Heart left ventricle (tissue), 16 donors: Measurements from ENCODE around the gene CD48. TPM values are rescaled to one million over a fixed set of nuclear protein-coding genes. Genes with fewer than 3 reads are reported as not detected.
"Not testable (repeated sequence)": the region's sequence is repeated elsewhere in the genome, so short reads cannot be mapped to it uniquely, and the experiment has no call there.

Source experiments
- ATAC-seq, 4 donors: fragments of 200-7000 bp; cut with Tn5 transposase; one replicate each; pipeline ENCODE4 v1.9.1; 2020 to 2022; ENCODE audit warnings: moderate library complexity in 4 of 4, mild to moderate bottlenecking in 3 of 4, moderate number of reproducible peaks in 1 of 4
- DNase-seq, 5 donors: peaks; one replicate each; pipeline ENCODE4 v3.0.0-alpha.2; 2020
- H3K27ac ChIP-seq, 12 donors: fragments of 200-600 bp; sonication (generic) in 4 of 12; one replicate each; pipeline versions ENCODE4 v1.5.0 to v1.8.0; 2016 to 2022; ENCODE audit warnings: mild to moderate bottlenecking in 2 of 12
- H3K27me3 ChIP-seq, 9 donors: fragments of 200-600 bp; sonication (generic) in 2 of 9; one replicate each; pipeline versions ENCODE4 v1.5.1 to v1.8.0; 2016 to 2022; ENCODE audit warnings: mild to moderate bottlenecking in 3 of 9
- H3K36me3 ChIP-seq, 9 donors: fragments of 200-600 bp; sonication (generic) in 2 of 9; one replicate each; pipeline versions ENCODE4 v1.5.0 to v1.8.0; 2018 to 2022; ENCODE audit warnings: mild to moderate bottlenecking in 2 of 9
- H3K4me1 ChIP-seq, 12 donors: fragments of 200-600 bp; sonication (generic) in 4 of 12; one replicate each; pipeline versions ENCODE4 v1.5.0 to v1.8.0; 2016 to 2022; ENCODE audit warnings: mild to moderate bottlenecking in 3 of 12
- H3K4me3 ChIP-seq, 12 donors: fragments of 200-600 bp; sonication (generic) in 4 of 12; one replicate each; pipeline versions ENCODE4 v1.5.0 to v1.8.0; 2017 to 2022; ENCODE audit warnings: mild to moderate bottlenecking in 9 of 12, moderate library complexity in 4 of 12
- H3K9me3 ChIP-seq, 12 donors: fragments of 200-600 bp; sonication (generic) in 4 of 12; one replicate each; pipeline versions ENCODE4 v1.5.0 to v1.8.0; 2016 to 2022; ENCODE audit warnings: mild to moderate bottlenecking in 1 of 12
- CTCF ChIP-seq, 12 donors: fragments of 200-600 bp; sonication (generic) in 4 of 12; IDR thresholded peaks; one replicate each; pipeline versions ENCODE4 v1.5.0 to v1.8.0; 2018 to 2022; ENCODE audit warnings: antibody characterized with exemption in 12 of 12, mild to moderate bottlenecking in 5 of 12
- POLR2A ChIP-seq, 2 donors: fragments of 450-650 bp; IDR thresholded peaks; one replicate each; pipeline ENCODE4 v1.6.1; 2017; ENCODE audit warnings: antibody characterized with exemption in 2 of 2, mild to moderate bottlenecking in 2 of 2, moderate library complexity in 2 of 2
- WGBS, 4 donors: extraction: QIAGEN DNeasy Blood & Tissue Kit in 2 of 4; methylation state at CpG; one replicate each; pipeline versions ENCODE4 v1.1.5 to v1.1.7; 2013 to 2018; 5-methylcytosine and 5-hydroxymethylcytosine counted together
- intact Hi-C, 10 donors: fragments of 100-400 bp; cut with DNase I; formaldehyde crosslinking; loops; one replicate each; pipeline versions ENCODE4 v1.11.1 to v1.14.2; 2022
- polyA plus RNA-seq, 2 donors: library from polyadenylated mRNA; stranded (reverse); fragments of 200-250 nt; gene quantifications; one replicate each; pipeline ENCODE4 v1.2.3, GENCODE V29; 2013
- total RNA-seq, 9 donors: library from RNA; depleted of rRNA in 2 of 9; stranded (reverse); fragments of >200 nt in 2 of 9; fragmentation: NEBNext Ultra II Directional in 3 of 9; extraction: Animal tissue kit (Norgen Biotek cat#: 25700) in 3 of 9; gene quantifications; one replicate each; pipeline versions ENCODE4 v1.1.0 to v1.2.4, GENCODE V29; 2016 to 2023
- donor health status: ischemic (EF 13 %, LVEDD 7.1; RV severe dilation, severe dysfunction).
- donor health status: healthy with polysubstance abuse.
- donor health status: DM: no; HTN: yes; CAD: no.
- donor health status: DM: no; HTN: no; CAD: no.
- donor health status: ischemic (EF 25% LVEDD 6.9; RV normal size, moderate dysfunction).
- donor health status: ischemic (EF 25% LVEDD 5.7; RV mildly dilated, moderate dysfunction).
- donor health status: healthy.
- donor health status: DM: yes; HTN: yes; CAD: no.
- donor health status: ischemic (EF 35%, LVEDD 5.7; RV mildly dilated, moderate dysfunction).
- donor health status: nonischemic (EF 11% LVEDD 7.7; RV severe dilation, severe dysfunction).
- donor health status: DM: yes; HTN: yes; CAD: no.
- donor health status: PGD.
- donor health status: ischemic (EF 29% LVEDD 5.4; RV normal size, mild dysfunction).
- donor health status: nonischemic (EF 23%, LVEDD 6.1; RV moderate dilation, normal function).

Gene CD48
- total and polyA plus RNA-seq, 11 donors, result 0.49 to 31.6 (median 0.71) TPM

- H3K4me1 ChIP-seq, result peaks cover 0 to 75% (median 0%) of the 10 kb centered on the region in 12 donors
- H3K27me3 ChIP-seq, result peaks cover 0 to 11% (median 0%) of the 10 kb centered on the region in 9 donors
- TF ChIP-seq POLR2A (IDR thresholded peaks at IDR 0.05), result no peak
- TF ChIP-seq CTCF (IDR thresholded peaks at IDR 0.05), result no peak
- no peaks in the 10 kb centered on the region for H3K36me3 ChIP-seq
- H3K9me3 ChIP-seq, result no peaks in the 10 kb centered on the region
- peak overlapping the region in 1 of 12 donors; percentile 66 for H3K4me3 ChIP-seq
- intact Hi-C loops, result no loop called here
- ATAC-seq, result no peak
- no peak for DNase-seq
- H3K27ac ChIP-seq, result peak overlapping the region in 1 of 12 donors; percentile 90
- WGBS, 4 donors, result 38 to 51% (median 42%) methylated on average over 4 of the region's 4 CpGs
These were observed 4.9 kb downstream of the CD48 start for GRCh38 chr1:160706526-160707235.

DNA sequence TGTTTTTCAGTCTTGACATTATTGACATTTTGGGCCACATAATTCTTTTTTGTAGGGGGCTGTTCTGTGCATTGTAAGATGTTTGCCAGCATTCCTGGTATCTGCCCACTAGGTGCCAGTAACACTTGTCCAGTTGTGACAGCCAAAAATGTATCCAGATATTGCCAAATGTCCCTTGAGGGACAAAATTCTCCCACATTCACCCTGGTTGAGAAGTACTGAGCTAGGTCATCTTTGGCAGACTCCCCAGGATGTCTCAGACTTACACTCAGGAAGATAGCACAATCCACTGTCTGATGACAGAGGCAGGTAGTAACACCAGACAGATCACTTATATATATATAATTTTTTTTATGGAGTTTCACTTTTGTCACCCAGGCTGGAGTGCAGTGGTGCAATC lies 5.9 kb downstream of the CD48 start:
- H3K4me3 ChIP-seq, result peak overlapping the region in 1 of 12 donors; percentile 66
- peaks cover 0 to 79% (median 0%) of the 10 kb centered on the region in 12 donors for H3K4me1 ChIP-seq
- no peaks in the 10 kb centered on the region for H3K36me3 ChIP-seq
- TF ChIP-seq CTCF (IDR thresholded peaks at IDR 0.05), result no peak
- no peak for TF ChIP-seq POLR2A (IDR thresholded peaks at IDR 0.05)
- peak overlapping the region in 1 of 12 donors; percentile 90 for H3K27ac ChIP-seq
- DNase-seq (no peak), ATAC-seq (no peak)
- no peaks in the 10 kb centered on the region for H3K9me3 ChIP-seq
- intact Hi-C loops, result no loop called here
- peaks cover 0 to 9% (median 0%) of the 10 kb centered on the region in 9 donors for H3K27me3 ChIP-seq

GRCh38 chr1:160705212-160705621 lies 6.4 kb downstream of the CD48 start:
- H3K4me3 ChIP-seq, result peak overlapping the region in 1 of 12 donors; percentile 66
- intact Hi-C loops, DNase-seq, H3K9me3 ChIP-seq, H3K27me3 ChIP-seq, H3K36me3 ChIP-seq: not testable (repeated sequence)
- 81 to 87% (median 83%) methylated on average over 3 of the region's 3 CpGs for WGBS, 4 donors
- peak in 3 of 4 donors; percentile 52 to 76 (median 68) for ATAC-seq
- H3K27ac ChIP-seq, result peak overlapping the region in 1 of 12 donors; percentile 90
- H3K4me1 ChIP-seq, result peaks cover 0 to 82% (median 0%) of the 10 kb centered on the region in 12 donors

GRCh38 chr1:160704250-160704649 lies 7.4 kb downstream of the CD48 start:
- DNase-seq, result peak in 3 of 5 donors; percentile 10 to 42 (median 34)
- H3K27ac ChIP-seq, result peak overlapping the region in 1 of 12 donors; percentile 90
- H3K36me3 ChIP-seq, result no peaks in the 10 kb centered on the region
- peak overlapping the region in 1 of 12 donors; percentile 6 for H3K4me3 ChIP-seq
- WGBS, 4 donors, result 78 to 87% (median 82%) methylated on average over 4 of the region's 4 CpGs
- intact Hi-C loops, result no loop called here
- H3K4me1 ChIP-seq, result peaks cover 0 to 80% (median 0%) of the 10 kb centered on the region in 12 donors
- peaks cover 0 to 3% (median 0%) of the 10 kb centered on the region in 9 donors for H3K27me3 ChIP-seq
- H3K9me3 ChIP-seq, result no peaks in the 10 kb centered on the region
- ATAC-seq, result peak in 3 of 4 donors; percentile 70 to 82 (median 78)
- no peak for TF ChIP-seq POLR2A (IDR thresholded peaks at IDR 0.05)
- no peak for TF ChIP-seq CTCF (IDR thresholded peaks at IDR 0.05)
